Fibroblast of pulmonary artery (primary cell): ENCODE results near the gene CUEDC1.

Source experiments
- DNase-seq: peaks from one replicate; pipeline ENCODE4 v3.0.0-alpha.2; 2010; ENCODE audit warnings: low read depth
- H3K4me3 ChIP-seq: replicated peaks from 2 replicates; pipeline ENCODE4 v1.5.1; 2011; ENCODE audit warnings: low read depth, mild to moderate bottlenecking, control low read depth, low read length, moderate library complexity
- TF ChIP-seq, protein P1 (sequence below): IDR thresholded peaks from 2 replicates; pipeline ENCODE4 v1.5.1; 2011; ENCODE audit warnings: mild to moderate bottlenecking, control low read depth, low read length, inconsistent platforms; ENCODE audit errors: missing control alignments

The CUEDC1 gene

DNA sequence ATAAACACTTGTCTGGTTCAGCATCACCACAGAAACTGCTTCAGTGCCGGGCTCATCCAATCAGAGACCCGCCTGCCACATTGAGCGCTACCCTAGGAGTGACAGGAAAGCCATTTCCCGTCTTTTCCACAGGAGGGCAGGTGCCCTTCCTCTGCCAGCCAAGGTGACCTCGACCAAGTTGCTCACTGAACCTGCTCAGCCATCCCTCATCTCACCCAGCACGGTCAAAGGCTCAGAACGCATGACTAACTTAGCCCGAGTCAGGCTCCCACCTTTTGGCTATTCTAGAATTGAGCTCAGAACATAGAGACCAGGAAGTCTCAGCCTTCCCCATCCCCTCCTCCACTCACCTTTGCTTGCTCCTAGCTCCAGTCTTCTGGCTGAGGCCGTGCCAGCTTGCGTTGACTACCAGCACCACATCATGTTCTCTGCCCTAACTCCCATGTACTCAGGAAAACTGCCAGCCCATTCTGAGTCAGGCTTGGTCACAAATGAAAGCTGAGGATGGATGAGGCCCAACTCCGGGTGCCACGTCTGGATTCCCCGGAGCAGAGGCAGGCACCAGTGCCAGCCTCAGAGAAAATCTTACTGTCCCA lies 121.0 kb downstream of the CUEDC1 start:
- DNase-seq, result no peak
- TF ChIP-seq, protein P1, sequence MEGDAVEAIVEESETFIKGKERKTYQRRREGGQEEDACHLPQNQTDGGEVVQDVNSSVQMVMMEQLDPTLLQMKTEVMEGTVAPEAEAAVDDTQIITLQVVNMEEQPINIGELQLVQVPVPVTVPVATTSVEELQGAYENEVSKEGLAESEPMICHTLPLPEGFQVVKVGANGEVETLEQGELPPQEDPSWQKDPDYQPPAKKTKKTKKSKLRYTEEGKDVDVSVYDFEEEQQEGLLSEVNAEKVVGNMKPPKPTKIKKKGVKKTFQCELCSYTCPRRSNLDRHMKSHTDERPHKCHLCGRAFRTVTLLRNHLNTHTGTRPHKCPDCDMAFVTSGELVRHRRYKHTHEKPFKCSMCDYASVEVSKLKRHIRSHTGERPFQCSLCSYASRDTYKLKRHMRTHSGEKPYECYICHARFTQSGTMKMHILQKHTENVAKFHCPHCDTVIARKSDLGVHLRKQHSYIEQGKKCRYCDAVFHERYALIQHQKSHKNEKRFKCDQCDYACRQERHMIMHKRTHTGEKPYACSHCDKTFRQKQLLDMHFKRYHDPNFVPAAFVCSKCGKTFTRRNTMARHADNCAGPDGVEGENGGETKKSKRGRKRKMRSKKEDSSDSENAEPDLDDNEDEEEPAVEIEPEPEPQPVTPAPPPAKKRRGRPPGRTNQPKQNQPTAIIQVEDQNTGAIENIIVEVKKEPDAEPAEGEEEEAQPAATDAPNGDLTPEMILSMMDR, result no peak

DNA sequence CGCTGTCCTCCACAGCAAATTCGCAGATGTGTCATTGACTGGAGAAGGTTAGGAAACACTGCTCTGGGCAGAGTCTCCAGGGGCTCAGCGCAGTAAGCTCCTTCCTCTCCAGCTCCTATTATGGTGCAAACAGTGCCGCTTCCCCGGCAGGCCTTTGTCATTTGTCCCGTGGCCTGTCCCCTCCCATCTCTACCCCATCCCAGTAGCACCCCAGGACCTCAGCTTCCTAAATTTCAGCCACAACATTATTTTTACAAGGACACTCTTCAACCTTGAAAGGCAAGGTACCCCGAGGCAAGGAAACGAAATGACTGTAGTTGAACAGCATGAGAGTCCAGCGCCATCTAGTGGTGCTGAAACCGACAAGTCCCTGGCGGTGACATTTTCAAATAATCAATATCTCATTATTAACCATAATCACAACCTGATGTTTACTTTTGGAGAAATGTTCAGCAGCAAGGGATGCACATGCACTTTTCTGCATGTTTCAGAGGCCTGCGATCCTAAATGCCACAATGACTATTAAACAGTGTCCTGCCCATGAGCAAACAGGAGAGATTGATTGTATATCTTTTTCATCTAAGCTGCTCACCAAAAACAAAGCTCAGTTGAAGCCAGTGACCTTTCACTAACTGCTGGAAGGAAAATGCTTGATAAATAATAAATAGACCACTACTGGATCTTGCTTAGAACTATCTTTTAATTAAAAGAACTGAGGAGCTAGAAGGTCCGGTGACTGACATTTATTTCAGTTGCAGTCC lies 121.9 kb downstream of the CUEDC1 start:
- peak; percentile 83 for DNase-seq
- TF ChIP-seq, protein P1, result peak; percentile 95

More for the DNA sequence above, 121.0 kb downstream of the CUEDC1 start:
- no peak overlapping the region for H3K4me3 ChIP-seq

DNA sequence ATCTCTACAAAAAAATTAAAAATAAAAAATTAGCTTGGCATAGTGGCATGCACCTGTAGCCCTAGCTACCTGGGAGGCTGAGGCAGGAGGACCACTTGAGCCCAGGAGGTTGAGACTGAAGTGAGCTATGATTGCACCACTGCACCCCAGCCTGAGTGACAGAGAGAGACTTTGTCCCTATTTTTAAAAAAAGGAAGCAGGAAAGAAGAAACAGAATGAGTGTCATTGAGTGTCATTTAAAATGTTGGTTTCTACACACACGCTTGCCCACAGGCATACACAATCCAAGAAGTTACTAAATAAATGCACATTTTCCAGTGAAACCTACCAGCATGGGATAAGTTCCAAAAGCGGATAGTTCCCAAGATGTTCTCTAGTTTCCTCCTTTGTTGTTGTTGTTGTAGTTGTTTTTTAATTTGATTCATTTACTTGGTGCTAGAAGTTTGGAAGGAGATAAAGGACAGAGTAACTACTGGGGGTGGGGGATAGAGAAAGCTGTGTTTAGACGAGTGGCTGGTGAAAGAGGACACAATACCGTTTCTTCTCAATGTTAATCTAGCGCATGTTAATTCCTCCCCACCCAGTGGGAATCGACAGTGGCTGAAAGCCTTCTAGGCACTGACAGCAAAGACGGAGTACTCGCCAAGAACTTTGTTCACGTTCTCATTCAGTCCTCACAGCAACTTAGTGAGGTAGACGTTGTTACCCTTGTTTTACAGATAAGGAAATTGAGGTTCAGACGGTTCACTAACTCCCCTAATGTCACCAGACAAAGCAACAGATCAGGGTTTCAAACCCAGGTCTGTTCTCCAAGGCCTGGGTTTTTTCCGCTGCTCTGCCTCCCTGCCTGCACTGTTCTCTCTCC lies 122.7 kb downstream of the CUEDC1 start:
- DNase-seq, result no peak
- H3K4me3 ChIP-seq, result peak overlapping the region; percentile 59
- TF ChIP-seq, protein P1, result no peak

More for the DNA sequence above, 121.9 kb downstream of the CUEDC1 start:
- peak overlapping the region; percentile 59 for H3K4me3 ChIP-seq

DNA sequence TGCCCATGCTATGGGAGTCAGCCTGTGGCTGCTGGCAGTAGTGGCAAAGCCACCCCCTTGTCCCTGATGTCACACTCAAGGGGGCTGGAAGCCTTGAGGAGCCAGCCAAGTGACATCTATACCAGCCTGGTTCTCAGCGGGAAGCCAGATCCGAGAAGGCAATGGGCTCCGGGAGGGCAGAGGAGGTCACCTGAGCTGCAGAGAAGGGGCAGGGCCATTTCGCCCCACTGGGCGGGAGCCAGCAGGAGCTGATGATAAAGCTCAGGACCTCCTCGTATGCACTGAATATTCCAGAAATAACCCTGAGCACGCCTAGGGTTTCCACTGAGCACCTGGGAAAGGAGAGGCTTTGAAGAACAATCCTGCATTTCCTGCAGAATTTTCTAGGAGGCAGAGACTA lies 124.3 kb downstream of the CUEDC1 start:
- DNase-seq, result no peak
- TF ChIP-seq, protein P1, result no peak
- H3K4me3 ChIP-seq, result no peak overlapping the region

DNA sequence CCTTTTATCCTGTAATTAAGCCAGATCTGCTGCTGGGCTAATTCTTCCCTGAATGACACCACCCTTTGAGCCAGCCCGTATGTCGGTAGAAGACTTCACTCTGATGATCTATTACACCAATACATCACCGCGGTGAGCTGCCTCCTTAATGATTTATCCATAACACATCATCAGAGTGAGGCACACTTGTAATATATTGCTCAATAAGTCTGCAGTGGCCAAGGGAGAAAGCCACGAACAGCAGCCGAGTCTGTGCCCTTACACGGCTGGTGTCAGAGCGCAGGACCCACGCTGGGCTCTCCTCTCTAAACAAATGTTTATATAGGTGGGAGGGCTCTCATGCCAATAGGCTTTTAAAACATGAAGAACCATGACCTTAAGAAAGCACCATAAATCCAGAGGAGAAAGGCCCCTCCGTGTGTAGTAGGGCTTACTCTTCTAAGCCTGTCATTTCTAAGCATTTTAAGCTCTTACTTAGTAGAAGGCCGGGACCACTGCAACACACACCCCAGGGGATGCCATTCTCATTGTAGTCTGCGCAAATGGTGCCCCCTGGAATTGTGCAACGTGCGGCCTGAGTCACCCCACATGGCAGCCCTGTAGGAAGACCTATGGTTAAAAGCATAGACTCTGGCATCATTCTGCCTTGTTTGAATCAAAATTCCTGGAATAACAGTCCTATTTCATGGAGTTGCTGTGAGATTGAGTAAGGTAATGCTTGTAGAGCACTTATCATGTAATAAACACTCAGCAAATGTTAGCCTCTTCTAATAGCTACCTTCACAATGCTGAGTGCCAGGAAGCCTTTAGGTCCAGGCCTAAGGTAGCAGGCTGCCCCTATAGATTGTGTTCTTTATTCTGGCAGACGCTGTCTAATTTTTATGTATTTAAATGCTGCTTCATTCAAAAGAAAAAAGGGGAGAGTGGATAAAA lies 131.5 kb downstream of the CUEDC1 start:
- DNase-seq, result peak; percentile 6
- no peak overlapping the region for H3K4me3 ChIP-seq
- TF ChIP-seq, protein P1, result no peak

DNA sequence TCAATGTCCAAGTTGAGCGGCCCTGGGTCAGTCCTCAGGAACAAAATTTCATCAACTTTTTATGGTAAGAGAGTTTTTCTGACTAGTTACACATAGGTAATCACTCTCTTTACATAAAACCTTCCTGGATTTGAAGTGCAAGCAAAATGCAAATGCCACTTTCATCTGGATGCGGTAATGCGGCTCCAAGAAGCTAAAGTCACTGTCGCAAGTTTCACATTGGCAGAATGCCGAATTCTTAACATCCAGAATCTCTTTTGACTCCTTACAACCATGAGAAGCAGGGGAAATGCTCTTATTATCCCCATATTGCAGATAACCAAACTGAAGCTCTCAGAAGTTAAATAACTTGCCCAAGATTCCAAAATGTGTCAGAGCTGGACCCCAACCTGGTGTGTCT lies 135.3 kb downstream of the CUEDC1 start:
- no peak overlapping the region for H3K4me3 ChIP-seq
- no peak for DNase-seq
- TF ChIP-seq, protein P1, result no peak
